Cardiac fibroblast (primary cell): ENCODE data around the gene IRX1.

ENCODE experiments used
- DNase-seq, 2 donors: peaks; one replicate each; pipeline versions ENCODE4 v3.0.0 to v3.0.0-alpha.2; 2010; ENCODE audit warnings: low read depth in 2 of 2
- H3K4me3 ChIP-seq, 2 donors: replicated peaks in 1 of 2; 1 replicate in 1 of 2; 2 replicates in 1 of 2; pipeline ENCODE4 v1.5.1; 2011; ENCODE audit warnings: low read depth in 2 of 2, low read length in 2 of 2, mild to moderate bottlenecking in 2 of 2, moderate library complexity in 1 of 2
- CTCF ChIP-seq: IDR thresholded peaks from one replicate; pipeline ENCODE4 v1.5.1; 2011; ENCODE audit warnings: low read depth, mild to moderate bottlenecking, low read length, inconsistent platforms

The IRX1 gene

GRCh38 chr5:3650868-3651267, 55.2 kb downstream of the IRX1 start:
- no peak for TF ChIP-seq CTCF
- DNase-seq = no peak
- H3K4me3 ChIP-seq = no peak overlapping the region
